AG09319 (cell line): ENCODE results near the gene RTP5.
"Not testable (repeated sequence)": the region's sequence is repeated elsewhere in the genome, so short reads cannot be mapped to it uniquely, and the experiment has no call there.

Source experiments
- DNase-seq: peaks from one replicate; pipeline ENCODE4 v3.0.0-alpha.2; 2010; ENCODE audit warnings: low read depth; ENCODE audit errors: extremely low read depth
- CTCF ChIP-seq: IDR thresholded peaks from 2 replicates; pipeline ENCODE4 v1.5.1; 2011; ENCODE audit warnings: low read depth, mild to moderate bottlenecking, inconsistent platforms, low read length, moderate library complexity

RTP5 gene

GRCh38 chr2:241906826-241907570 lies 37.5 kb downstream of the RTP5 start:
- DNase-seq, result no peak
- no peak for TF ChIP-seq CTCF

GRCh38 chr2:241907831-241908230 lies 38.3 kb downstream of the RTP5 start:
- not testable (repeated sequence) for DNase-seq

DNA sequence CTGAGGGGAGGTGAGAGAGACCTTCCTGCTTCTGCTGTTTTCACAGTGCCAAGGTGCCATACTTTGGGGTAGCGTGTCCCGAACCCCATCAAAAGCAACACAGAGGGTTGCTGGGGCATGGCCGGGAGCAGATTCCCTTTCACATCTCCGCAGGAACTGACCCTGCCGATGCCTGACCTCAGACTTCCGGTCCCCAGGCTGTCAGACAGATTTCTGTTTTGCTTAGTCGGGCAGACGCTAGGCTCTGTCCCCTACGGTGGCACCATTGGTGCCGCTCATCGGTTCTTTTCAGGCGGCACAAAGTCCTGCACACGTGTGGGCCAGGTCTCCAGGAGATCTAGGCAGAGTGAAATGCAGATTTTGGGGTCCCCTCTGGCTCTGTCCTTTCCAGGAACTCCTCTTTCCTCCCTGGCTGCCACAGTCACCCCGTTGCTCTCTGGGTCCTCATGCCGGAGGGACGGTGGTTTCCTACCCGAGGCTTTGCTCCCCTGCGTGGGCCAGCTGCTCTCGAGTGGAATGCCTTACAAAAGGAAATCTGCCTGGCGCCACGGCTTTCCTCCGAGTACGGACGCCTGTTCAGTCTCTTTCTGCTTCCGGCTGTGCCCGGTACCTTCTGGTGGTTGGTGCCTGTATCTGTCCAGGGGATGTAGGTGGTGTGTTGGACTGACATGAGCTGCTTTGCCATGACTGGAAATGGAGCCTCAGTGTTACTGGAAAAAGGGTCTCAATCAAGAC lies 39.3 kb downstream of the RTP5 start:
- DNase-seq, result no peak

DNA sequence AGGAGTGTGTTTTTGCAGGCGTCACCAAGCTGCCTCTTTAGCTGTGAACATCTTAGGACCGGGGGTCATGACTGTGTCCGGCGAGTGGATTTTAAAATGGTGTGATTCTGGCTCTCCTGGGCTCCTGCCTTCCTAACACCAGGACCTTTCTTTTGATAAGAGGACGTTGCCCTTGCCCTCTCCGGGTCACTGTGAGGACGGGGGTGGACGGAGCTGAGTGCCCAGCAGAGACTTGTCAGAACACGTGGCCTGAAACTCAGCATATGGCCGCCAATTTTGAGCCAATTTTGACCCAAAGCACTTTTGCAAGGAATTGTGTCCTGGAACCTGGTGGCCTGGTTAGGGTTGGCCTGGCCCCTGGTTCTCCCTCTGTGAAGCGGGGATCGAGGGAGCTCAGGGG lies 40.2 kb downstream of the RTP5 start:
- no peak for DNase-seq
- TF ChIP-seq CTCF, result no peak

More for the DNA sequence above, 39.3 kb downstream of the RTP5 start:
- no peak for TF ChIP-seq CTCF

- DNase-seq, result no peak
- TF ChIP-seq CTCF, result no peak
These were observed 41.3 kb downstream of the RTP5 start for GRCh38 chr2:241910604-241911520.

GRCh38 chr2:241911551-241911950 lies 42.0 kb downstream of the RTP5 start:
- TF ChIP-seq CTCF, result no peak
- no peak for DNase-seq

- DNase-seq, result no peak
- no peak for TF ChIP-seq CTCF
These were observed 42.6 kb downstream of the RTP5 start for GRCh38 chr2:241912021-241912555.
